Epidermal melanocyte (primary cell): Measurements from ENCODE around the gene RTBDN.
A peak's percentile ranks its signal among the peaks of the same experiment; 100 is the strongest.
"Not testable (repeated sequence)": the region's sequence is repeated elsewhere in the genome, so short reads cannot be mapped to it uniquely, and the experiment has no call there.

Experiments used
- DNase-seq: peaks from one replicate; pipeline ENCODE4 v3.0.0; 2011; ENCODE audit warnings: low spot score; ENCODE audit not compliant: insufficient read length

The RTBDN gene

DNA sequence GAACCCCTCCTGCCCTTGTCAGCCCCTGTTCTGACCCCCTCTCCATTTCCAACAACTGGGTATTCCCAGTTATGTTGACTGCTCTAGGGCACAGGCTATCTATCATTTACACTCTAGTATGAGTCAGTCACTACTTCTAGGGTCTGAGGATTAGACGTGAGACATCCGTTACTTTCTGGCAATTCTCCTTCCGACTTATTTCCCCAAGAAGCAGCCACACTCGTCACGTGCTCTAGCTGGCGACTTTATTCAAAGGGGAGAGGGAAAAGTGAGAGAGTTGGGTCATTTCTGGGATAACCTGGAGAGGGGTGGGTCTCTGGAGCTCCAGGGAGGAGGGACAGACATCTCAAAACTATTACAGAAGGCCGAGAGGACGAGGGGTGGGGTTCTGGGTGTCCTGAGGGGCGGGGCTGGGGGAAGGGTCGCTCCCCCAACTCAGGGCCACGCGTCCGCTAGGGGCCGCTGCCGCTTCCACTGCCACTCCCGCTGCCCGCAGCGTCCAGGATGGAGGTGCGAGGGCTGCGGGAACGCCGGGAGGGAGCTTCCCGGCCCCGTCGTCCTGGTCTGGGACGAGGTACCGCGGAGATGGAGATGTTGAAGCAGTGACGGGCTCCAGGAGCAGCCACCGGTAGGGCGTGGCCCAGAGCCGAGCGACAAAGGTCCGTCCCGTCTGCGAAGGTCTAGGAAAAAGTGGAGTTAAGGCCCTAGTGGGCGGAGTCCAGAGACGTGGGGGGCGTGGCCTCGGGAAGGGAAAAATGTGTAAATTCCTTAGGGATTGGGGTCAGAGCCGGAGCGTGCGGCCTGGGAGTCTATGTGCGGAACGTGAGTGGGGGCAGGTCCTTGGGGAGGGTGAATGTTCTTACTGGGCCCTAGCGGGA lies 8.9 kb downstream of the RTBDN start:
- no peak for DNase-seq

DNA sequence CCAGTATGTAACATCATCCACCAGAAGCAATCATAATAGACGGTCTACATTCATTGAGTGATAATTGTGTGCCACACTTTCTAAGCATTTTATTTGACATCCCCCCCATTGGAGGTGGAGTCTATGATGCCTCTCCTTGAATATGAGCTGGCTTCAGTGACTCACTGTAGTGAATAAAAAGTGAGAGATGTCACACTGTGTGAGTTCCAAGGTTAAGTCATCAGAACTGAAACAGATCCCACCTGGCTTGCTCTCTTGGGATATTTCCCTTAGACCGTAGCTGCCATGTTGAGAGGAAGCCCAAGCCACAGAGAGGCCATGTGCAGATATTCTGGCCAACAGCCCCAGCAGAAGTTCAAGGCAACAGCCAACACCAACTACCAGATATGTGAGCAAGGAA lies 12.6 kb downstream of the RTBDN start:
- peak; percentile 13 for DNase-seq

DNA sequence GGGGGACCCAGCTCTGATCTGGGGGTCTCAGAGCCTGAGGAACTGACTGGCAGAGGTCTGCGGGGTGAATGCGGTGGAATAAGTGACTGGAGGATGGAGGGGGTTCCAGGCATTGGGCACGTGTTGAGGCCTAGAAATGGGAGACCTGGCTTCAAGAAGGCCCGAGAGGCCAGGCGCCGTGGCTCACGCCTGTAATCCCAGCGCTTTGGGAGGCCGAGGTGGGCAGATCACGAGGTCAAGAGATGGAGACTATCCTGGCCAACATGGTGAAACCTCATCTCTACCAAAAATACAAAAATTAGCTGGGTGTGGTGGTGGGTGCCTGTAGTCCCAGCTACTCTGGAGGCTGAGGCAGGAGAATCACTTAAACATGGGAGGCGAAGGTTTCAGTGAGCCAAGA lies 16.6 kb downstream of the RTBDN start:
- peak; percentile 5 for DNase-seq

DNA sequence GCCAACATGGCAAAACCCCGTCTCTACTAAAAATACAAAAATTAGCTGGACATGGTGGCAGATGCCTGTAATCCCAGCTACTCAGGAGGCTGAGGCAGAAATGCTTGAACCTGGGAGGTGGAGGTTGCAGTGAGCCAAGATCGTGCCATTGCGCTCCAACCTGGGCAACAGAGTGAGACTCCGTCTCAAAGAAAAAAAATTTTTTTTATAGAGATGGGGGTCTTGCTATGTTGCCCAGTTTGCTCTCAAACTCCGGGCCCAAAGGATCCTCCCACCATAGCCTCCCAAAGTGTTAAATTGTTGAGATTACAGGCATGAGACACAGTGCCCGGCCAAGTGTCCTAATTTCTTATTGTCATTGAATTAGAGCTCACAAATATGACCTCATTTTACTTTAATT lies 17.2 kb downstream of the RTBDN start:
- DNase-seq, result not testable (repeated sequence)

- DNase-seq, result no peak
Measured at GRCh38 chr19:12815088-12815487, 19.3 kb downstream of the RTBDN start.

- DNase-seq, result peak; percentile 96
Measured at GRCh38 chr19:12806242-12807081, 27.9 kb downstream of the RTBDN start, which contains the start of gene RNASEH2A. Gene RNASEH2A (plus strand): TSS chr19:12806584. CDS start chr19:12806674, 90 bp downstream.

DNA sequence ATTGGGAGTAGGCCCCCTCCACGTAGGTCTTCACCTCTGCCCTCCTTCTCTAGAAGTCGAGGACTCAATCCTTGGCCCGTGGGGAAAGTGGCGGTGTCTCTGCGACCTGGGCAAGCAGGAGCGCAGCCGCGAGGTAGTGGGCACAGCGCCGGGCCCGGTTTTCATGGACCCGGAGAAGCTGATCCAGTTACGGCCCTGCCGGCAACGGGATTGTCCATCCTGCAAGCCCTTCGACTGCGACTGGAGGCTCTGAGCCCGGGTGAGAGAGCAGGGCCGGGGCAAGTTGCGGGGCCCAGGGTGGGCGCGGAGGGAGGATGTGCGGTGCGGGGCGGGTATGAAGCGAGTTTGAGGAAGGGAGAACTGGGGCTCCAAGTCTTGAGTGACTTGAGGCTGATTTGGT lies 30.3 kb downstream of the RTBDN start:
- DNase-seq, result peak; percentile 0

- DNase-seq, result peak; percentile 38
Measured at GRCh38 chr19:12802267-12803106, 31.9 kb downstream of the RTBDN start.

- DNase-seq, result peak; percentile 65
Measured at GRCh38 chr19:12801466-12802266, 32.7 kb downstream of the RTBDN start, which contains the start of the genes PRDX2 and THSD8. Gene PRDX2 (minus strand): TSS chr19:12801800. CDS start chr19:12801261, 539 bp downstream. Gene THSD8 (plus strand): TSS chr19:12802069. CDS start chr19:12802072, 3 bp downstream.

- no peak for DNase-seq
Measured at GRCh38 chr19:12800923-12801465, 33.4 kb downstream of the RTBDN start.

DNA sequence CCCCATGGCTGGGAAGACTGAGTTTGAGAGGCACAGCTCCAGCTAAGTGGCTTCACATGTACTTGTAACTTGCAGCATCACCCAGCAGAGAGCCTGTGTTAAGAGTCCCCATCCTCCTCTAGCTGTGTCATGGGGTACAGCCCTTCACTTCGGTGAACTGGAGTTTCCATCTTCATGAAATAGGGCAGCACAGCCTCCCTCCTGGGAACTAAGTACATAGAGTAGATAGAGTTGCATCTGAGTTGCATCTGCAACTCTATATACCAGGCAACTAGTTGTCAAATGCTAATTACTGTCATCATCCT lies 34.0 kb downstream of the RTBDN start:
- DNase-seq, result no peak

- no peak for DNase-seq
Measured at GRCh38 chr19:12799742-12800465, 34.5 kb downstream of the RTBDN start.

GRCh38 chr19:12797607-12798006 lies 36.8 kb downstream of the RTBDN start:
- not testable (repeated sequence) for DNase-seq

DNA sequence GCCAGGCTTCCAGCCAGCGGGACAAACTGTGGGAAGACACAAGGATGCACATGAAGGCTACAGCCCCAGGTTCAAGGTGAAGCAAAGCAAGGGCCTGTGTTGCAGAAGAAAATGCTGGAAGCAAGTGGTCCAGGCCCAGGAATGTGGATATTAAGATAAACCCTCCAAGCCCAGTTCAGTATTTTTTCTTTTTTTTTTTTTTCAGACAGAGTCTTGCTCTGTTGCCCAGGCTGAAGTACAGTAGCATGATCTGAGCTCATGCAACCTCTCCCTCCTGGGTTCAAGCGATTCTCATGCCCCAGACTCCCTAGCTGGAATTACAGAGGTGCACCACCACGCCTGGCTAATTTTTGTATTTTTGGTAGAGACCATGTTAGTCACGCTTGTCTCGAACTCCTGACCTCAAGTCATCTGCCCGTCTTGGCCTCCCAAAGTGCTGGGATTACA lies 37.2 kb downstream of the RTBDN start:
- no peak for DNase-seq

DNA sequence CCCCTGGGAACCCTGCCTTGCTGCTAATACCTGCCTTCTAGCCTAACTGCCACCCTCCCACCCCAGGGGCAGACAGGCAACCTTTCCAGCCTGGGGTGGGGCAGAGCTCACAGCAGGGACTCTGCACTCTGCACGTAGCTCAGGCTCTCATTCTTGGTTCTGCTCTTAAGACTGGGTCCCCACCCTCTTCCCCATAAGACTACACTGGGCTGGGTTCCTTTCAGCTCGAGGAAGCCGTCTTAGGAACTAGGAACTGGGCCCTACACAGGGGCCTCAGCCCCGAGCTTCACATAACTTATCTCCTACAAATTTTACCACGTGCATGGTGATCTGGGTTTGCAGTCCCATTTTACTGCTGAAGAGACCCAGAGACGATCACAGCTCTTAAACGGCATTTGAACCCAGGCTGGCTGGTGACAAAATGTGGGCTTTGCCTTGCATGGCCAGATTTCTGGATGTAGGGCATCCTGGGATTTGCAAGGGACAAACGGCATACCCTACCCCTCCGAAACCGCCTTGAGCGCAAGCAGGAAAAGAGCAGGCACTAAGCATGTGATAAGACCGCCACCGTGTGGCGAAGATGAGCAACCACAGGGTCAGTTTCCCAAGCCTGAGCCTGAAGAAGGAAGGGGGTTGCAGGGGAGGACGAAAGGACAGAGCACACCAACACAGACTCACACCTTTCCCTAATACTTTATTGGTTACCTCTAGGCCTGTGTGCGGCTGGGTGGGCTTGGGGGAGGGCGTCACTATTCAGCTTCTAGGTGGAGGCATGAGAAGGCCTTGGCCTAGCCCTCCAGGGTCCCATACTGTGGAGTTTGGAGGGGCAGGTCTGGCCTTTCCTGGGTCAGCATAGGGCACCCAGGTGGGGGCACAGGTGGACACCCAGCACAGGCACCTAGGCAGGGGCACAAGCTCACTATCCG lies 38.0 kb downstream of the RTBDN start:
- no peak for DNase-seq

DNA sequence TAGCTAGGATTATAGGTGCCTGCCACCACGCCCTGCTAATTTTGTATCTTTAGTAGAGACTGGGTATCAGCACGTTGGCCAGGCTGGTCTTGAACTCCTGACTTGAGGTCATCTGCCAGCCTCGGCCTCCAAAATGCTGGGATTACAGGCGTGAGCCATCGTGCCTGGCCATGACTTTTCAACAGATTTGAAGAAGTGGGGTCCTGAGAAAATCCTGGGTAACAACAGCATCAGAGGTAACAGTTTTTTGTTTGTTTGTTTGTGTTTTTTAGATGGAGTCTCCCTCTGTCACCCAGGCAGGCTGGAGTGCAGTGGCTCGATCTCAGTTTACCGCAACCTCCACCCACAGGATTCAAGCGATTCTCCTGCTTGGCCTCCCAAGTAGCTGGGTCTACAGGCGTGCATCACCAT lies 39.4 kb downstream of the RTBDN start:
- no peak for DNase-seq

GRCh38 chr19:12794196-12794941 lies 40.0 kb downstream of the RTBDN start:
- no peak for DNase-seq
